Vagina (tissue), 2 donors: ENCODE results near the gene TANGO2. TPM values are rescaled to one million over a fixed set of nuclear protein-coding genes. Genes with fewer than 3 reads are reported as not detected.

Experiments
- DNase-seq, 2 donors: peaks; one replicate each; pipeline ENCODE4 v3.0.0-alpha.2; 2017; ENCODE audit errors: extremely low spot score in 2 of 2
- H3K27ac ChIP-seq: fragments of 200-600 bp; sonication (generic); one replicate; pipeline ENCODE4 v1.5.1; 2019
- H3K27me3 ChIP-seq: fragments of 200-600 bp; sonication (generic); one replicate; pipeline ENCODE4 v1.5.1; 2019
- H3K36me3 ChIP-seq, 2 donors: fragments of 200-600 bp; sonication (generic); one replicate each; pipeline ENCODE4 v1.5.1; 2017 to 2019
- H3K4me1 ChIP-seq: fragments of 200-600 bp; sonication (generic); one replicate; pipeline ENCODE4 v1.5.1; 2019
- H3K4me3 ChIP-seq, 2 donors: fragments of 200-600 bp; sonication (generic); 1 replicate in 1 of 2; 2 replicates in 1 of 2; pipeline ENCODE4 v1.5.1; 2016 to 2019
- H3K9me3 ChIP-seq: fragments of 200-600 bp; sonication (generic); one replicate; pipeline ENCODE4 v1.5.1; 2019
- CTCF ChIP-seq, 3 experiments: fragments of 450-650 bp in 2 of 3; fragments of 200-600 bp in 1 of 3; sonication (generic) in 1 of 3; IDR thresholded peaks; one replicate each; pipeline ENCODE4 v1.5.1; 2017 to 2019; ENCODE audit warnings: antibody characterized with exemption in 3 of 3, mild to moderate bottlenecking in 2 of 3, moderate library complexity in 2 of 3
- POLR2A ChIP-seq, 2 donors: fragments of 450-650 bp; IDR thresholded peaks; one replicate each; pipeline ENCODE4 v1.6.1; 2017; ENCODE audit warnings: antibody characterized with exemption in 2 of 2, mild to moderate bottlenecking in 2 of 2, moderate library complexity in 2 of 2
- POLR2AphosphoS5 ChIP-seq, 2 donors: sonication (generic); formaldehyde crosslinking; IDR thresholded peaks; one replicate each; pipeline ENCODE4 v1.9.0; 2017; ENCODE audit warnings: antibody characterized with exemption in 2 of 2, mild to moderate bottlenecking in 2 of 2, low read depth in 1 of 2; ENCODE audit not compliant: insufficient read depth in 1 of 2
- intact Hi-C: fragments of 100-400 bp; cut with DNase I; formaldehyde crosslinking; loops from one replicate; pipeline ENCODE4 v1.15.1; 2023
- total RNA-seq: library from RNA; depleted of rRNA; stranded (reverse); fragments of >200 nt; gene quantifications from one replicate; pipeline ENCODE4 v1.2.3, GENCODE V29; 2016

The TANGO2 gene
- total RNA-seq, 1 donor from 2014 or later, result 21.4 TPM

GRCh38 chr22:20021196-20022181, 579 bp downstream of the TANGO2 start:
- Histone ChIP-seq H3K27me3 (no peaks in the 10 kb centered on the region), H3K36me3 (no peaks in the 10 kb centered on the region), H3K4me3 (peak overlapping the region; percentile 85 to 94), H3K4me1 (peaks cover 32% of the 10 kb centered on the region), H3K9me3 (no peaks in the 10 kb centered on the region), H3K27ac (peak overlapping the region; percentile 47)
- intact Hi-C loops, result loop anchor here (5.0 kb wide), 1 partner anchor 56 kb away; no protein-coding TSS in a partner anchor
- TF ChIP-seq POLR2A (IDR thresholded peaks at IDR 0.05) (no peak), POLR2AphosphoS5 (IDR thresholded peaks at IDR 0.05; ENCODE audit: insufficient read depth in 1 of 2, low read depth in 1 of 2) (no peak), CTCF (IDR thresholded peaks at IDR 0.05) (no peak)
- DNase-seq, result no peak

GRCh38 chr22:20022231-20022977, 1.5 kb downstream of the TANGO2 start:
- DNase-seq, result no peak
- intact Hi-C loops, result loop anchor here (5.0 kb wide), 1 partner anchor 55 kb away; no protein-coding TSS in a partner anchor
- TF ChIP-seq POLR2AphosphoS5 (IDR thresholded peaks at IDR 0.05; ENCODE audit: insufficient read depth in 1 of 2, low read depth in 1 of 2), result no peak
- no peak for TF ChIP-seq CTCF (IDR thresholded peaks at IDR 0.05)
- no peak for TF ChIP-seq POLR2A (IDR thresholded peaks at IDR 0.05)
- no peaks in the 10 kb centered on the region for H3K36me3 ChIP-seq
- H3K4me3 ChIP-seq, result peak overlapping the region; percentile 85 to 94
- peaks cover 26% of the 10 kb centered on the region for H3K4me1 ChIP-seq
- H3K27ac ChIP-seq, result peak overlapping the region; percentile 47
- no peaks in the 10 kb centered on the region for H3K9me3 ChIP-seq
- no peaks in the 10 kb centered on the region for H3K27me3 ChIP-seq

DNA sequence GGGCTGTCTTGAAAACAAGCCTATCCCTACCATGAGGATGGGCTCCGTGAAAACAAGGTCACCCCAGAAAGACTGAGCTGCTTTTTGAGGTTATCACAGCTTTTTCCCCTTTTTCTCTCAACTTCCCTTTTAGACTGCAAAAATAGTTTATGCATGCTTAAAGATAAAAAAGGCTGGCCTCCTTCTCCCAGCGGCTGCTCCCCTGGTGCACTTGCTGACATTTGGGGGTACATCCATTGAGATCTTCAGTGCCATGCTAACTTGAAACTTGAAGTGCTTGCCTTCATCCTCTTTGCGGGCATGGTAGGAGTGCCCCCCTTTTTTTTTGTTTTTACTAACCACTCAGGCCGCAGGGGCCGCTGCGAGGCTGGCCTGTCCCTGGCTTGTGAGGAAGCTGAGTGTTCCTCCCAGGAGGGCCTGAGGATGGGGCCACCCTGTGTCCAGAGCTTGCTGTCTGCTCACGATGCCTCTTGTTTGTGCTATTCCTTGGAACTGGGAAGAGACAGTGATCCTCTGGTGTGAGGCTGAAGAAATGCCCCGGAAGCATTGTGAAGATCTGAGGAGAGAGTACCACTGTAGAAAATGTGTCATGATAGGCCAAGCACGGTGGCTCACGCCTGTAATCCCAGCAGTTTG, 2.2 kb downstream of the TANGO2 start:
- intact Hi-C loops, result loop anchor here (5.0 kb wide), 1 partner anchor 54 kb away; no protein-coding TSS in a partner anchor

DNA sequence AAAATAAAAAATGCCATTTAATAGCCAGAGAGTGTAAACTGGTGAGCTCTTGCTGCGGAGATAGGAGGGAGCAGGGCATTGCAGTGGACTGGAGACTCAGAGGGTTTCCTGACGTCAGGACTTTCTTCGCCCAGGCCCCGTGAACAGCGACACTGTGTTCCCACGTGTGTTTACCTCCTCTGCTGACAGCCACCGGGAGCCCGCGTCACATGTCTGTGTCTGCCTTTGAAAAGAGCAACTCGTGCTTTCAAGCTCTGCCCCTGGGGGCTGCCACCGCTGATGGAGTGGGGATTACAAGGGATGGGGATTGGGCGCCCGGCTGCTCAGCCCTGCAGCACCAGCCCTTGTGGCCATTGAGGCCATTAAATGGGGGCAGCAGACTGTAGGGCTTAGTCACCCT, 3.3 kb downstream of the TANGO2 start:
- no peak for TF ChIP-seq POLR2A (IDR thresholded peaks at IDR 0.05)
- DNase-seq, result no peak
- intact Hi-C loops, result loop anchor here (5.0 kb wide), 1 partner anchor 53 kb away; no protein-coding TSS in a partner anchor
- no peak overlapping the region for H3K4me3 ChIP-seq
- no peaks in the 10 kb centered on the region for H3K27me3 ChIP-seq
- H3K9me3 ChIP-seq, result no peaks in the 10 kb centered on the region
- H3K27ac ChIP-seq, result no peak overlapping the region
- H3K4me1 ChIP-seq, result peaks cover 25% of the 10 kb centered on the region
- no peaks in the 10 kb centered on the region for H3K36me3 ChIP-seq

More for the DNA sequence above, 2.2 kb downstream of the TANGO2 start:
- DNase-seq, result no peak
- Histone ChIP-seq H3K27me3 (no peaks in the 10 kb centered on the region), H3K4me1 (peaks cover 25% of the 10 kb centered on the region), H3K27ac (no peak overlapping the region), H3K9me3 (no peaks in the 10 kb centered on the region), H3K36me3 (no peaks in the 10 kb centered on the region), H3K4me3 (no peak overlapping the region)
- TF ChIP-seq POLR2A (IDR thresholded peaks at IDR 0.05), result no peak
- TF ChIP-seq CTCF (IDR thresholded peaks at IDR 0.05), result no peak
